Activated naive CD4-positive, alpha-beta T cell treated with anti-CD3 and anti-CD28 coated beads for 36 hours (primary cell): ENCODE measurements around the gene CNTN4. TPM values are rescaled to one million over a fixed set of nuclear protein-coding genes. Genes with fewer than 3 reads are reported as not detected.
A peak's percentile ranks its signal among the peaks of the same experiment; 100 is the strongest.

ENCODE experiments used
- CTCF ChIA-PET: fragments of 350-600 bp; sonication (Branson Sonifier 250); formaldehyde crosslinking; loops from one replicate; lab custom pipeline; 2021; ENCODE audit warnings: antibody characterized with exemption; lab: Charles Lee
- DNase-seq: peaks from one replicate; pipeline ENCODE4 v3.0.0-alpha.2; 2020
- H3K27ac Mint-ChIP-seq: one replicate; pipeline ENCODE4 v1.8.0; 2021; ENCODE audit warnings: mild to moderate bottlenecking, mixed read lengths
- H3K27me3 Mint-ChIP-seq: one replicate; pipeline ENCODE4 v1.8.0; 2021; ENCODE audit warnings: low read depth, mixed read lengths
- H3K36me3 Mint-ChIP-seq: one replicate; pipeline ENCODE4 v1.8.0; 2021; ENCODE audit warnings: low read depth, mixed read lengths
- H3K4me1 Mint-ChIP-seq: one replicate; pipeline ENCODE4 v1.8.0; 2021; ENCODE audit warnings: low read depth, mixed read lengths
- H3K4me3 Mint-ChIP-seq: one replicate; pipeline ENCODE4 v1.8.0; 2021; ENCODE audit warnings: mild to moderate bottlenecking, moderate library complexity, mixed read lengths
- H3K9me3 Mint-ChIP-seq: one replicate; pipeline ENCODE4 v1.8.0; 2021; ENCODE audit warnings: mixed read lengths
- intact Hi-C: fragments of 100-400 bp; cut with micrococcal nuclease; formaldehyde crosslinking; loops from one replicate; pipeline ENCODE4 v1.15.1; 2023
- total RNA-seq, 2 experiments: library from RNA; stranded (reverse); gene quantifications; one replicate each; pipeline ENCODE4 v1.2.3, GENCODE V29; 2021

The CNTN4 gene
- total RNA-seq, 2 experiments from 2014 or later = not detected

GRCh38 chr3:2156244-2156847 lies 57.7 kb downstream of the CNTN4 start:
- intact Hi-C loops = loop anchor here (1.0 to 10.0 kb wide), 2 partner anchors 1252 to 1524 kb away; no protein-coding TSS in a partner anchor
- peak; percentile 8 for DNase-seq
- H3K36me3 Mint-ChIP-seq = no peaks in the 10 kb centered on the region
- H3K27ac Mint-ChIP-seq = no peak overlapping the region
- CTCF ChIA-PET = interaction anchor here (0.6 to 0.9 kb wide), 4 partner anchors 11 to 971 kb away, joined by 3 to 4 read pairs (median 3); no protein-coding TSS in a partner anchor
- no peaks in the 10 kb centered on the region for H3K4me1 Mint-ChIP-seq
- H3K9me3 Mint-ChIP-seq = no peaks in the 10 kb centered on the region
- H3K27me3 Mint-ChIP-seq = peaks cover 3% of the 10 kb centered on the region
- H3K4me3 Mint-ChIP-seq = no peak overlapping the region

GRCh38 chr3:2158828-2159227 lies 60.2 kb downstream of the CNTN4 start:
- CTCF ChIA-PET = interaction anchor here (0.6 to 1.6 kb wide), 2 partner anchors 10 to 47 kb away, joined by 3 to 5 read pairs; no protein-coding TSS in a partner anchor
- no peaks in the 10 kb centered on the region for H3K4me1 Mint-ChIP-seq
- H3K4me3 Mint-ChIP-seq = no peak overlapping the region
- H3K36me3 Mint-ChIP-seq = no peaks in the 10 kb centered on the region
- no peaks in the 10 kb centered on the region for H3K9me3 Mint-ChIP-seq
- intact Hi-C loops = loop anchor here (10.0 kb wide), 1 partner anchor 1254 kb away; no protein-coding TSS in a partner anchor
- no peak overlapping the region for H3K27ac Mint-ChIP-seq
- H3K27me3 Mint-ChIP-seq = peaks cover 3% of the 10 kb centered on the region
- no peak for DNase-seq

- Mint-ChIP-seq H3K4me3 (no peak overlapping the region), H3K4me1 (no peaks in the 10 kb centered on the region), H3K27ac (no peak overlapping the region), H3K36me3 (no peaks in the 10 kb centered on the region), H3K9me3 (peaks cover 1% of the 10 kb centered on the region), H3K27me3 (no peaks in the 10 kb centered on the region)
- intact Hi-C loops = no loop called here
- CTCF ChIA-PET = no interaction called here
- no peak for DNase-seq
These were observed 67.9 kb downstream of the CNTN4 start for GRCh38 chr3:2166552-2166951.

GRCh38 chr3:2172561-2173171 lies 74.0 kb downstream of the CNTN4 start:
- Mint-ChIP-seq H3K27ac (no peak overlapping the region), H3K9me3 (peaks cover 2% of the 10 kb centered on the region), H3K4me3 (no peak overlapping the region), H3K36me3 (no peaks in the 10 kb centered on the region), H3K27me3 (no peaks in the 10 kb centered on the region), H3K4me1 (no peaks in the 10 kb centered on the region)
- DNase-seq = no peak
- intact Hi-C loops = no loop called here
- CTCF ChIA-PET = no interaction called here

- H3K27ac Mint-ChIP-seq = no peak overlapping the region
- intact Hi-C loops = no loop called here
- H3K36me3 Mint-ChIP-seq = no peaks in the 10 kb centered on the region
- H3K27me3 Mint-ChIP-seq = no peaks in the 10 kb centered on the region
- CTCF ChIA-PET = no interaction called here
- H3K4me3 Mint-ChIP-seq = no peak overlapping the region
- DNase-seq = no peak
- H3K9me3 Mint-ChIP-seq = no peaks in the 10 kb centered on the region
- H3K4me1 Mint-ChIP-seq = no peaks in the 10 kb centered on the region
These were observed 82.0 kb downstream of the CNTN4 start for GRCh38 chr3:2180634-2181033.

- Mint-ChIP-seq H3K9me3 (no peaks in the 10 kb centered on the region), H3K36me3 (no peaks in the 10 kb centered on the region), H3K27ac (no peak overlapping the region), H3K4me3 (no peak overlapping the region), H3K27me3 (peaks cover 2% of the 10 kb centered on the region), H3K4me1 (no peaks in the 10 kb centered on the region)
- DNase-seq = no peak
- intact Hi-C loops = no loop called here
- CTCF ChIA-PET = interaction anchor here (0.8 kb wide), 1 partner anchor 87 kb away, joined by 3 read pairs; no protein-coding TSS in a partner anchor
These were observed 100.2 kb downstream of the CNTN4 start for GRCh38 chr3:2198776-2199279.

GRCh38 chr3:2204054-2204453 lies 105.4 kb downstream of the CNTN4 start:
- Mint-ChIP-seq H3K27ac (no peak overlapping the region), H3K36me3 (no peaks in the 10 kb centered on the region), H3K27me3 (no peaks in the 10 kb centered on the region), H3K4me3 (no peak overlapping the region), H3K9me3 (no peaks in the 10 kb centered on the region), H3K4me1 (no peaks in the 10 kb centered on the region)
- CTCF ChIA-PET = interaction anchor here (0.6 kb wide), 1 partner anchor 178 kb away, joined by 4 read pairs; no protein-coding TSS in a partner anchor
- DNase-seq = no peak
- intact Hi-C loops = no loop called here

GRCh38 chr3:2205692-2206091 lies 107.0 kb downstream of the CNTN4 start:
- H3K27ac Mint-ChIP-seq = no peak overlapping the region
- intact Hi-C loops = no loop called here
- no peaks in the 10 kb centered on the region for H3K4me1 Mint-ChIP-seq
- no peaks in the 10 kb centered on the region for H3K36me3 Mint-ChIP-seq
- H3K27me3 Mint-ChIP-seq = no peaks in the 10 kb centered on the region
- no peaks in the 10 kb centered on the region for H3K9me3 Mint-ChIP-seq
- H3K4me3 Mint-ChIP-seq = no peak overlapping the region
- CTCF ChIA-PET = interaction anchor here (0.7 kb wide), 1 partner anchor 47 kb away, joined by 3 read pairs; no protein-coding TSS in a partner anchor
- DNase-seq = no peak

- Mint-ChIP-seq H3K4me3 (no peak overlapping the region), H3K27ac (no peak overlapping the region), H3K9me3 (no peaks in the 10 kb centered on the region), H3K36me3 (no peaks in the 10 kb centered on the region), H3K27me3 (no peaks in the 10 kb centered on the region), H3K4me1 (no peaks in the 10 kb centered on the region)
- no peak for DNase-seq
- intact Hi-C loops = no loop called here
- CTCF ChIA-PET = interaction anchor here (0.6 kb wide), 1 partner anchor 33 kb away, joined by 3 read pairs; no protein-coding TSS in a partner anchor
These were observed 107.9 kb downstream of the CNTN4 start for GRCh38 chr3:2206536-2206935.

GRCh38 chr3:2211568-2211967 lies 112.9 kb downstream of the CNTN4 start:
- Mint-ChIP-seq H3K4me3 (no peak overlapping the region), H3K4me1 (no peaks in the 10 kb centered on the region), H3K9me3 (no peaks in the 10 kb centered on the region), H3K27ac (no peak overlapping the region), H3K27me3 (no peaks in the 10 kb centered on the region), H3K36me3 (no peaks in the 10 kb centered on the region)
- intact Hi-C loops = no loop called here
- CTCF ChIA-PET = no interaction called here
- no peak for DNase-seq

- intact Hi-C loops = no loop called here
- Mint-ChIP-seq H3K36me3 (no peaks in the 10 kb centered on the region), H3K4me3 (no peak overlapping the region), H3K4me1 (no peaks in the 10 kb centered on the region), H3K27me3 (no peaks in the 10 kb centered on the region), H3K9me3 (no peaks in the 10 kb centered on the region), H3K27ac (no peak overlapping the region)
- CTCF ChIA-PET = no interaction called here
- no peak for DNase-seq
These were observed 113.5 kb downstream of the CNTN4 start for GRCh38 chr3:2212206-2212605.

GRCh38 chr3:2218375-2218774 lies 119.7 kb downstream of the CNTN4 start:
- H3K9me3 Mint-ChIP-seq = no peaks in the 10 kb centered on the region
- CTCF ChIA-PET = no interaction called here
- intact Hi-C loops = no loop called here
- H3K27me3 Mint-ChIP-seq = peaks cover 3% of the 10 kb centered on the region
- no peak overlapping the region for H3K4me3 Mint-ChIP-seq
- no peak overlapping the region for H3K27ac Mint-ChIP-seq
- H3K4me1 Mint-ChIP-seq = no peaks in the 10 kb centered on the region
- no peaks in the 10 kb centered on the region for H3K36me3 Mint-ChIP-seq
- no peak for DNase-seq
